HCT116 (cell line): Measurements from ENCODE around the gene PHACTR1.

Experiments
- CTCF ChIP-seq, 3 experiments: fragments of 200-600 bp in 1 of 3; sonication (generic) in 1 of 3; IDR thresholded peaks in 2 of 3; conservative IDR thresholded peaks in 1 of 3; 2 replicates each; pipeline ENCODE4 v1.5.1; 2012 to 2017; ENCODE audit warnings: low read depth in 2 of 3, low read length in 2 of 3, antibody characterized with exemption in 1 of 3, borderline replicate concordance in 1 of 3, control low read depth in 1 of 3, mild to moderate bottlenecking in 1 of 3, mixed read lengths in 1 of 3, mixed run types in 1 of 3, moderate library complexity in 1 of 3; ENCODE audit not compliant: insufficient read depth in 1 of 3
- EZH2 ChIP-seq: fragments of 200-600 bp; sonication (generic); IDR thresholded peaks from 2 replicates; pipeline ENCODE4 v1.6.1; 2017; ENCODE audit warnings: antibody characterized with exemption, mixed run types
- EZH2phosphoT487 ChIP-seq: fragments of 200-600 bp; IDR thresholded peaks from 2 replicates; pipeline ENCODE4 v1.6.1; 2018; ENCODE audit warnings: antibody characterized with exemption, borderline replicate concordance
- FOSL1 ChIP-seq: IDR thresholded peaks from 2 replicates; pipeline ENCODE4 v1.6.1; 2012; ENCODE audit warnings: low read depth
- POLR2AphosphoS5 ChIP-seq: IDR thresholded peaks from 2 replicates; pipeline ENCODE4 v1.6.1; 2011; ENCODE audit warnings: mild to moderate bottlenecking, low read depth, low read length, moderate library complexity

GRCh38 chr6:13233106-13233505 lies 516.5 kb downstream of the PHACTR1 start:
- no peak for TF ChIP-seq CTCF (IDR thresholded peaks at IDR 0.05 in 2 of 3, conservative IDR thresholded peaks at IDR 0.05 in 1 of 3; ENCODE audit: borderline replicate concordance in 1 of 3, insufficient read depth in 1 of 3, low read depth in 2 of 3, low read length in 2 of 3)
- no peak for TF ChIP-seq FOSL1
- no peak for TF ChIP-seq EZH2
- TF ChIP-seq POLR2AphosphoS5, result no peak
- TF ChIP-seq EZH2phosphoT487, result no peak
